GM15510 (cell line): ENCODE measurements around the gene HTR3E.

Experiments used
- POLR2A ChIP-seq: IDR thresholded peaks from 3 replicates; pipeline ENCODE4 v1.6.1; 2011; ENCODE audit warnings: borderline replicate concordance; ENCODE audit not compliant: insufficient read length; ENCODE audit errors: extremely low read depth

Gene HTR3E

GRCh38 chr3:184096811-184097383, at the start of gene HTR3E:
Gene HTR3E, plus strand, starts transcription at chr3:184097064. Its CDS starts 466 bp downstream, at chr3:184097530.
- no peak for TF ChIP-seq POLR2A

DNA sequence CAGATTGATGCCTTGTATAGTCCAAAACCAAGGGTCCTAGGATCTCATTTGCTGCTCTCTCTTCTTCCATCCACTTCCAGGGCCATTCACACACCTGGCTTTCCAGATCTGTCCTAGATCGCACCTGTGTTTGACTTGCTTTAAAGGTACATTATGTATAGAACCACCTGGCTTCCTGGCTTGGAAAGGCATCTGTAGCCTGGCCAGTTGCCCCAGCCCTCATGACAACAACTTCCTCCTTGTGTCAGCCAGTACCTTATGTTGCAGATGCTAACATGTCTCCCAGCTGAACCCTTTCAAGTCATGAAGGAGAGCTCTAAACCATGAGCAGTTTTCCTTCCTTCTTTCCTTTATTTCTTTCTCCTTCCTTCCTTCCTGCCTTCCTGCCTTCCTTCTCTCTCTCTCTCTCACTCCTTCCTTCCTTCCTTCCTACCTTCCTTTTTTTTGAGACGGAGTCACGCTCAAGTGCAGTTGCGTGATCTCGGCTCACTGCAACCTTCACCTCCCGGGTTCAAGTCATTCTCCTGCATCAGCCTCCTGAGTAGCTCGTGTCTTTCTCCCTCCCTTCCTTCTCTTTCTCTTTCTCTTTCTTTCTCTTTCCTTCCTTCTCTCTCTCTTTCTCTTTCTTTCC, 46.5 kb upstream of the HTR3E start:
- TF ChIP-seq POLR2A: no peak

GRCh38 chr3:184052767-184053166, 44.1 kb upstream of the HTR3E start, which contains the start of gene HTR3C:
Gene HTR3C, plus strand, starts transcription at chr3:184053047. Its CDS starts 34 bp downstream, at chr3:184053081.
- TF ChIP-seq POLR2A: no peak

DNA sequence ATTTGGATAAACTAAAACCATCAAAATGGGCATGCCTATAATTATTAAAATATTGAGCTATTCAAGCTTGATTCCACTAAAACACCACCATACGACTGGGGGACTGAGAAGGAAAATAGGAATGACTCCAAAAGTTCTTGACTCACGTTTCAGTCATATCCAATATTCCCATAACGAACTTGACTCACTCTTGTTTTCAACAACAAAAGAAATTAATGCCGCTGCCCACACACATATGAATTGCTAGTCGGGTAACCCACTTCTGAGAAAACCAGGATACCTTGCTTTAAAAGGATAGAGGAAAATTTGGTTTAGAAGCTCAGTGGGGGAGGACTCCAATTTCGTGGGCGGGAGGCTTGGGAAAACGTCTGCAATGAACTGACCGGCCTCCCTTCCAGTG, 38.8 kb upstream of the HTR3E start:
- TF ChIP-seq POLR2A: no peak

GRCh38 chr3:184059424-184059823, 37.4 kb upstream of the HTR3E start:
- TF ChIP-seq POLR2A: no peak

DNA sequence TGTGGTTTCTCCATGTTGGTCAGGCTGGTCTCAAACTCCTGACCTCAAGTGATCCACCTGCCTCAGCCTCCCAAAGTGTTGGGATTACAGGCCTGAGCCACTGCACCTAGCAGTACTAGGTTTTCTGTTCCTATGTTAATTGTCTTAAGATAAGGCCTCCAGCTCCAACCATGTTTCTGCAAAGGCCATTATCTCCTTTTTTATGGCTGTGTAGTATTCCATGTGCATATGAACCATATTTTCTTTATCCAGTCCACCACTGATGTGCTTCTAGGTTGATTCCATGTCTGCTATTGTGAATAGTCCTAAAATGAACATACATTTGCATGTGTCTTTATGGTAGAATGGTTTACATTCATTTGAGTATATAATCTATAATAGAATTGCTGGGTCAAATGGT, 34.2 kb upstream of the HTR3E start:
- no peak for TF ChIP-seq POLR2A

GRCh38 chr3:184066211-184066610, 30.7 kb upstream of the HTR3E start:
- TF ChIP-seq POLR2A: no peak

GRCh38 chr3:184067573-184068055, 29.2 kb upstream of the HTR3E start:
- no peak for TF ChIP-seq POLR2A

- no peak for TF ChIP-seq POLR2A
Observed at GRCh38 chr3:184068344-184068743, 28.5 kb upstream of the HTR3E start.

GRCh38 chr3:184073621-184074020, 23.2 kb upstream of the HTR3E start:
- no peak for TF ChIP-seq POLR2A

DNA sequence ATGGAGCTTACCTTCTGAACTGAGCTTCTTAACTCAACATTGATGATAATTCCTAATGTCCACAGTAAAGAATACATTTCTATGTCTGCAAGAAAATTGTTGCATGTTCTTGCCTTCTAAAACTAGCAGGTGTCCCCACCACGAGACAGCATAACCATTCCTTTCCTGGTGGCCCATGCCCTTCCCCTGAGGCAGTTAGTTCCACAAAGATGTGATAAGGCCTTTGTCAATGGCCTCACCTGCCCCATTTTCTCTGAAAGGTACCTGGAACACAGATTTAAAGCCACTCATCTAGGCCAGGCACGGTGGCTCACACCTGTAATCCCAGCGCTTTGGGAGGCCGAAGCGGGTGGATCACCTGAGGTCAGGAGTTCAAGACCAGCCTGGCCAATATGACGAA, 21.0 kb upstream of the HTR3E start:
- TF ChIP-seq POLR2A: no peak

- TF ChIP-seq POLR2A: no peak
Observed at GRCh38 chr3:184077881-184078280, 19.0 kb upstream of the HTR3E start.

DNA sequence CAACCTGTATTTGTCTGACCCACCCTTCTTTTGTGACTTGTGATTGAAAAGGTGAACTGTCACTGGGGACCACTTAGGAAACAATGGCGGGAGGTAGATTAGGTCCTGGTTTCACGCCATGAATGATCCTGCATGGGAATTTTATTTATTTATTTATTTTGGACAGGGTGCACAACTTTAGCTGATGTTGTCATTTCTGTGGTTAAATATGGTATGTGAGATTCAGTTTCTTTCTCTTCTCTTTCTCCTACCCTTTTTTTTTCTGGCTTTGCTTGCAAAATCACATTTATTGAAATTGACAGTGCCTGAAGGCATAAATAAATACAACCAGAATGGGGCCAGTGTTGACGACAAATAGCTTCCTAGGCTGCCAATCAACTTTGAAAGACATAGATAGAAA, 18.0 kb upstream of the HTR3E start:
- TF ChIP-seq POLR2A: no peak

DNA sequence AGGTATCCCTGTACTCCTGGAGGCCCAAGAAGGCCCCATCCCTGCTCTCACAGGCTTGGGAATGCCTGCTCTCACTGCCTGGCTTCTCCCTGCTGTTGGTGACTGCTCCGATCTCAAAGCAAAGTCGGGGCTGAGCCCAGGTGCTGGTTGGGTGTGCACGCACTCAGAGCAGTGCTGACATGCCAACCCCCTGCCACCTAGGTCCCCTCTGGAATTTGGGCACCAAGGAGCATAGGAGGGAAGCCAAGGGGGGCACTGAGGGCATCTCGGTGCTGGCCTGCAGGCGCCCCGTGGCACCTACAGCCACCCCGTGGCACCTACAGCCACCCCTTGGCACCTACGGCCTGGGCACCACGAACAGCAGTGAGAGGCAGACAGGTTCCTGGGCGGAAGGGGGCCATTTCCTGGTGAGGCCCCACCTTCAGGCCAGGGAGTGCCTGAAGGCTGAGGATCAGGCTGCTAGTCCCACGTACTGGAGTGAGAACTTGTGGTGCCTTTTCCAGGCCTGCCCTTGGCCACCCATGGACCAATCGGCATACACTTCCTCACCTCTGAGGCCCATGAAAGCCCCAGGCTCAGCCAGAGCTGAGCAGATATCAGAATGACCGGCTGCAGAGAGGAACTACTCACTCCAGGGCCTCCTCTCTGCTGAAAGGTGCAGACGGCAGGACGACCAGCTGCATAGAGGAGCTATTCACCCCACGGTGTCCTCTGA, 15.6 kb upstream of the HTR3E start:
- TF ChIP-seq POLR2A: no peak

GRCh38 chr3:184082034-184082433, 14.8 kb upstream of the HTR3E start:
- TF ChIP-seq POLR2A: no peak

DNA sequence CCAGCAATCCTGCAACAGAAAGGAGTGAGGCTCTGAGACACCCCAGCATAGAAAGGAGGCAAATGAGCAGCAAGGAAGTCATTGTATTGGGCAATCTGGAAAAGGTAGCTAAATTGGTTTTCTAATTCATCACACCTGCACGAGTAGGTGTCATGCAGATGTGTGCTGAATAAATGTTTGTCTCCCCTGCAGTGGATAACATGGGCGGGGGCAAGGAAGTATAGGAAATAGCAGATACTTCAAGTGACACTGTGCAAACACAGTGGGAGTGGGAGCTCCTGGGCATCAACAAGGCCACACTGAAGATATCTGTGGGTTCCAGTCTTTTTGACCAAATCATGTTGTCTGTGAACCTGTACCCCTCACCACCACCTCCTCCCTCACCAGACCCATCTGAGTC, 14.4 kb upstream of the HTR3E start:
- no peak for TF ChIP-seq POLR2A
